Choroid plexus epithelial cell (primary cell): Measurements from ENCODE around the gene APBB3.
"Not testable (repeated sequence)": the region's sequence is repeated elsewhere in the genome, so short reads cannot be mapped to it uniquely, and the experiment has no call there.

Experiments used
- DNase-seq: peaks from one replicate; pipeline ENCODE4 v3.0.0-alpha.2; 2010; ENCODE audit warnings: low read depth
- H3K4me3 ChIP-seq: 2 replicates; pipeline ENCODE4 v1.5.1; 2011; ENCODE audit warnings: low read depth, mild to moderate bottlenecking, control low read depth, low read length, moderate library complexity
- TF ChIP-seq, protein P1 (sequence below): conservative IDR thresholded peaks from 2 replicates; pipeline ENCODE4 v1.5.1; 2011; ENCODE audit warnings: low read depth, mild to moderate bottlenecking, control low read depth, inconsistent platforms, low read length, moderate library complexity

The APBB3 gene

DNA sequence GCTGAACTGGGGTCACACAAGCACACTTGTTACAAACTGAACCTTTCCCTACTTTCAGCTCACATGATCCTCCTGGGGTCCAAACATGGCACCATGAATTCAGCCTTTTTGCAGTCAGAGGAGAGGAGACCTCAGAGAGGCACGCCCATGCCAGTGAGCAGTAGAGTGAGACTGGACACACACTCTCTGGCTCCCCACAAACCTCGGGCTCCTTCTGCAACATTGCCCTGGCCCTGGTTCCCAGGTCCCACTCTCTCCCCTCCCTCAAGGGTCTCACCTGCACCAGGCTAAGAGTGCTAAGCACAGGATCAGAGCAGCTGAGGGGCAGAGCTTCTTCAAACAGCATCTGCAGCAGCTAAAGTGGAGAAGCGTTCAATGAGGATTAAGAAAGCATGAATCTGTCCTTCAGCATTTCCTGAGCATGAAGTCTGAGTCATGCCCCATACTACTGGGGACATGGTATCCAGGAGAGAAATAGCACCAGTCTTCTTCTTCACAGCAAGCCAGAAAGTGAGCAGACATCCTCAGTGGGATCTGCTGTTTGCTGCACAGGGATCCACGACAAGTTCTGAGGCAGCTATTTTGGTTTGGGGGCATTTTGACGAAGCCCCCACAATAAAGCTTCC is 27.5 kb upstream of the APBB3 start:
- peak; percentile 65 for DNase-seq
- TF ChIP-seq, protein P1, sequence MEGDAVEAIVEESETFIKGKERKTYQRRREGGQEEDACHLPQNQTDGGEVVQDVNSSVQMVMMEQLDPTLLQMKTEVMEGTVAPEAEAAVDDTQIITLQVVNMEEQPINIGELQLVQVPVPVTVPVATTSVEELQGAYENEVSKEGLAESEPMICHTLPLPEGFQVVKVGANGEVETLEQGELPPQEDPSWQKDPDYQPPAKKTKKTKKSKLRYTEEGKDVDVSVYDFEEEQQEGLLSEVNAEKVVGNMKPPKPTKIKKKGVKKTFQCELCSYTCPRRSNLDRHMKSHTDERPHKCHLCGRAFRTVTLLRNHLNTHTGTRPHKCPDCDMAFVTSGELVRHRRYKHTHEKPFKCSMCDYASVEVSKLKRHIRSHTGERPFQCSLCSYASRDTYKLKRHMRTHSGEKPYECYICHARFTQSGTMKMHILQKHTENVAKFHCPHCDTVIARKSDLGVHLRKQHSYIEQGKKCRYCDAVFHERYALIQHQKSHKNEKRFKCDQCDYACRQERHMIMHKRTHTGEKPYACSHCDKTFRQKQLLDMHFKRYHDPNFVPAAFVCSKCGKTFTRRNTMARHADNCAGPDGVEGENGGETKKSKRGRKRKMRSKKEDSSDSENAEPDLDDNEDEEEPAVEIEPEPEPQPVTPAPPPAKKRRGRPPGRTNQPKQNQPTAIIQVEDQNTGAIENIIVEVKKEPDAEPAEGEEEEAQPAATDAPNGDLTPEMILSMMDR = no peak
- no peak overlapping the region for H3K4me3 ChIP-seq

DNA sequence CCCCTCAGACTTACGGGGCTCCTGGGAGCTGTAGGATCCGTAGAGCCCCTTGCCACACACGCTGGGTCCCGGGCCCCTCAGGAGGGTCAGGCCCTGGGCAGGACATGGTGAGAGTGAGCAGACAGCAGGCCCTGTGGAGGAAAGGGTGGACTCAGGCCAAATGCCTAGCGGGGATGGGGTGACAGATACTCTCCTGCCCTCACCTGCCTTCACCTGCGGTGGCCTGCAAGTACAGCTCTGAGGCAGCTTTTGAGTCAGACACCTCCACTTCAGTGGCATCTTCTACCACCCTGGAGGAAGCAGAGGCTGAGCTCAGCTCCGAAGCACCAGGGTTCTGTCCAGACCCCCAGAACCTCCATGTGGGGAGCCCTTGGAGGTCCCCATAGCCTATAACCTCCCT is 26.5 kb upstream of the APBB3 start:
- no peak overlapping the region for H3K4me3 ChIP-seq
- no peak for DNase-seq
- TF ChIP-seq, protein P1 = no peak

DNA sequence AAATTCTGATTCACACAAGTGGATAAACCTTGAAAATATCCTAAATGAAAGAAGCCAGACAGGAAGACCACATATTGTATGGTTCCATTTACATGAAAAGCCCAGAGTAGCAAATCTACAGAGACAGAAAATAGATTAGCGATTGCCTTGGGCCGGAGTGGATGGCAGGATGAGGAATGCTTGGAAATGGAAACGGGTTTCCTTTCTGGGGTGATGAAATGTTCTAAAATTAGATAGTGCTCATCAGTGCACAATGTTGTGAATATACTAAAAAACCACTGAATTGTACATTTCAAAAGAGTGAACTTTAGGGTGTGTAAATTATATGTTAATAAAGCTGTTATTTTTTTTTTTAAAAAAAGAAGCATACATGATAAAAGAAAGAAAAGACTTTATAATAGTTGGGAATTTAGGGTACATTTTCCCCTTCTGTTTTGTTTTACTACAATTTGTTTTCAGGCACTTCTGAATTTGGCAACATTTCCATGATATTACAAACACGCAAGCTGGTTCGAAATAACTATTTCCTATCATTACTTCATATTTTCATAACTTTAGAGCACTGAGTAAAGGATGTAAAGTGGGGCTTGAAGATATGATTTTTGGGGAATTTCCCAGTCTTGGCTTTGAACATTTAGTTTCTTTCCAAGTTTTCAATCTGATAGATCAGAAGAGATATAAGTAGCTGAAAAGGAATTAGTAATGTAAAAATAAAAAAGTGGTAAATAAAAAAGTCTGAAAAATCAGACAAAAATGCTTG is 24.1 kb upstream of the APBB3 start:
- no peak overlapping the region for H3K4me3 ChIP-seq
- TF ChIP-seq, protein P1 = no peak
- DNase-seq = peak; percentile 30

DNA sequence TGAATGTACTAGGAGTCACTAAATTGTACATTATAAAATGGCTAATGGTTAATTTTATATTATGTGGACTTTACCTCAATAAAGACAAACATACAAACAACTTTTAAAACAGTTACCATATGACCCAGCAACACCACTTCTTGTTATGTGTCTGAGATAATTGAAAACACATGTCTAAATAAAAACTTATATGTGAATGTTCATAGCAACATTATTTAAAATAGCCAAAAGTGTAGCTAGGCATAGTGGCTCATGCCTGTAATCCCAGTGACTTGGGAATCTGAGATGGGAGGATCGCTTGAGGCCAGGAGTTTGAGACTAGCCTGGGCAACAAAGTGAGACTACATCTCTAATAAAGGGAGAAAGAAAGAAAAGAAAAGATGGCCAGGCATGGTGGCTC is 23.1 kb upstream of the APBB3 start:
- no peak overlapping the region for H3K4me3 ChIP-seq
- TF ChIP-seq, protein P1 = no peak
- DNase-seq = no peak

DNA sequence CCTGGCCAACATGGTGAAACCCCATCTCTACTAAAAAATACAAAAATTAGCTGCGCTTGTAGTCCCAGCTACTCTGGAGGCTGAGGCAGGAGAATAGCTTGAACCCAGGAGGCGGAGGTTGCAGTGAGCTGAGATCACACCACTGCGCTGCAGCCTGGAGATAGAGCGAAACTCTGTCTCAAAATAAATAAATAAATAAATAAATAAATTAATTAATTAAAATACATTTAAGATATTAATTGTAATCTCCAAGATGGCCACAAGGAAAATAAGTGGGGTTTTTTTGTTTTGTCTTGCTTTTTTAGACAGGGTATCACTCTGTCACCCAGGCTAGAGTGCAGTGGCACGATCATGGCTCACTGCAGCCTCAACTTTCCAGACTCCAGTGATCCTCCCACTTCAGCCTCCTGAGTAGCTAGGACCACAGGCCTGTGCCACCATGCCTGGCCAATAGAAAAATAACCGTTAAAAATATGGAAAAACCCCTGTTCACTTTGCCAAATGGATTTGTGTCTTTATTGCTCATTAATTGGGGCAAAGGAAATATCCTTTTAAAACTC is 14.9 kb upstream of the APBB3 start:
- not testable (repeated sequence) for H3K4me3 ChIP-seq, DNase-seq

DNA sequence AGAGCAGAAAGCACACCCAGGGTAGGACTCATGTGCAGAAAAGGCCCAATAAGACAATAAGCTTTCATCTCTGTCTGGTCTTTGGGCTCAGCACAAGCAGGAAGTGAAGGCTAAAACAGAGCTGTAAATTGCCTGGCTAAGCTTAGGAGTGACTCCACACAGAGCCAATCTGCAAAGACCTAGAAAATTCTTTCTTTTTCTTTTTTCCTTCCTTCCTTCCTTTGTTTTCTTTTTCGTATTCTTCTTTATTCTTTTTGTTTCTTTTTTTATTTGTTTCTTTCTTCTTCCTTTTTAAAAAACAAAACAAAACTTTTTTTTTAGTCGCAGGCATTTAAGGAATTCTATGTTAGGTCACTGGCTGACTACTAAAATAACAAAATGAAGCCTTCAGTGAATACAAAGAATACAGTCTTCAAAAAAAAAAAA is 12.4 kb upstream of the APBB3 start:
- peak; percentile 52 for DNase-seq
- TF ChIP-seq, protein P1 = no peak
- no peak overlapping the region for H3K4me3 ChIP-seq

DNA sequence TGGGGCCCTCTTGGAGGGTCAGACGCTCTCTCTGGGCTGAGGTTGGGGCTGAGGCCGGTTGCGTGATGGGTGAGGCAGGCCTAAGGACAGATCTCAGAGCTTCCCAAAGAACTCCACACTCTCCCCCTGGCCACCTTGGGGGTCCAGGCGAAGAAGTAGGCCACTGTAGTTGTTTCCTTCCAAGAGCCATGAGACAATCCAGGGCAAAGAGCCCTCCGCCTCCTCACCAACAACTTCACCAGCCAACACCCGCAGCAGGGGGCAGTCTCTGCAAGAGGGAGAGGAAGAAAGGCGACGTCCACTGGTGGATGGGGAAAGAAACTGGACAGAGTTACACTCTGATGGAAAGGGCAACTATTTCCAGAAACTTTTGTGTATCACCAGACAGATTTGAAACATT is 10.9 kb upstream of the APBB3 start:
- H3K4me3 ChIP-seq = no peak overlapping the region
- TF ChIP-seq, protein P1 = peak; percentile 70
- DNase-seq = peak; percentile 72
